Measurements from ENCODE around the gene BCAS1.

Gene BCAS1

GRCh38 chr20:54067606-54068174, 2.7 kb downstream of the BCAS1 start:
- H3K27ac ChIP-seq, result peak overlapping the region; percentile 91
- TF ChIP-seq CTCF (conservative IDR thresholded peaks at IDR 0.05), result no peak

- TF ChIP-seq CTCF (conservative IDR thresholded peaks at IDR 0.05), result no peak
- H3K27ac ChIP-seq, result no peak overlapping the region
Observed at GRCh38 chr20:54065601-54066038, 4.8 kb downstream of the BCAS1 start.

GRCh38 chr20:54064939-54065338, 5.5 kb downstream of the BCAS1 start:
- no peak for TF ChIP-seq CTCF (conservative IDR thresholded peaks at IDR 0.05)
- H3K27ac ChIP-seq, result no peak overlapping the region

GRCh38 chr20:54063992-54064676, 6.3 kb downstream of the BCAS1 start:
- no peak for TF ChIP-seq CTCF (conservative IDR thresholded peaks at IDR 0.05)
- H3K27ac ChIP-seq, result no peak overlapping the region

- no peak for TF ChIP-seq CTCF (conservative IDR thresholded peaks at IDR 0.05)
- H3K27ac ChIP-seq, result no peak overlapping the region
Observed at GRCh38 chr20:54063580-54063979, 6.8 kb downstream of the BCAS1 start.

- H3K27ac ChIP-seq, result no peak overlapping the region
- peak; percentile 86 for TF ChIP-seq CTCF (conservative IDR thresholded peaks at IDR 0.05)
Observed at GRCh38 chr20:54062812-54063280, 7.5 kb downstream of the BCAS1 start.

- no peak for TF ChIP-seq CTCF (conservative IDR thresholded peaks at IDR 0.05)
- no peak overlapping the region for H3K27ac ChIP-seq
Observed at GRCh38 chr20:54061101-54061881, 9.1 kb downstream of the BCAS1 start.

Data from VCaP (cell line).